GM08714 (cell line): Measurements from ENCODE around the gene ATCAY.
"Not testable (repeated sequence)": the region's sequence is repeated elsewhere in the genome, so short reads cannot be mapped to it uniquely, and the experiment has no call there.

Experiments used
- H3K4me3 ChIP-seq: fragments of 200-500 bp; sonication (Bioruptor generic); 2 replicates; pipeline ENCODE4 v1.5.1; 2014; ENCODE audit warnings: mild to moderate bottlenecking, low read length, inconsistent platforms
- ZNF274 ChIP-seq: IDR thresholded peaks from 2 replicates; pipeline ENCODE4 v1.6.1; 2012; ENCODE audit warnings: mild to moderate bottlenecking, low read depth, low read length

Gene ATCAY

GRCh38 chr19:3942790-3943409, 62.4 kb downstream of the ATCAY start:
- no peak overlapping the region for H3K4me3 ChIP-seq
- TF ChIP-seq ZNF274, result no peak

- no peak overlapping the region for H3K4me3 ChIP-seq
- no peak for TF ChIP-seq ZNF274
Measured at GRCh38 chr19:3944018-3944721, 63.7 kb downstream of the ATCAY start.

GRCh38 chr19:3945838-3946237, 65.4 kb downstream of the ATCAY start:
- TF ChIP-seq ZNF274, result no peak
- H3K4me3 ChIP-seq, result no peak overlapping the region

- H3K4me3 ChIP-seq, result not testable (repeated sequence)
Measured at GRCh38 chr19:3947316-3947933, 66.9 kb downstream of the ATCAY start.

- no peak for TF ChIP-seq ZNF274
- H3K4me3 ChIP-seq, result no peak overlapping the region
Measured at GRCh38 chr19:3949294-3949693, 68.8 kb downstream of the ATCAY start.

- TF ChIP-seq ZNF274, result no peak
- no peak overlapping the region for H3K4me3 ChIP-seq
Measured at GRCh38 chr19:3949997-3950859, 69.7 kb downstream of the ATCAY start.

- H3K4me3 ChIP-seq, result no peak overlapping the region
- TF ChIP-seq ZNF274, result no peak
Measured at GRCh38 chr19:3950871-3951861, 70.7 kb downstream of the ATCAY start.

GRCh38 chr19:3952755-3953276, 72.3 kb downstream of the ATCAY start:
- not testable (repeated sequence) for H3K4me3 ChIP-seq

GRCh38 chr19:3954107-3954506, 73.6 kb downstream of the ATCAY start:
- no peak for TF ChIP-seq ZNF274
- H3K4me3 ChIP-seq, result no peak overlapping the region

GRCh38 chr19:3955276-3955675, 74.8 kb downstream of the ATCAY start:
- H3K4me3 ChIP-seq, result not testable (repeated sequence)

GRCh38 chr19:3955688-3956087, 75.2 kb downstream of the ATCAY start:
- no peak for TF ChIP-seq ZNF274
- H3K4me3 ChIP-seq, result no peak overlapping the region

- no peak overlapping the region for H3K4me3 ChIP-seq
- TF ChIP-seq ZNF274, result no peak
Measured at GRCh38 chr19:3958836-3959765, 78.6 kb downstream of the ATCAY start.
